HepG2 (cell line): ENCODE data around the gene SRCAP. TPM values are rescaled to one million over a fixed set of nuclear protein-coding genes. Genes with fewer than 3 reads are reported as not detected.

Experiments used
- AFF4 ChIP-seq: sonication (generic); formaldehyde crosslinking; IDR thresholded peaks from 2 replicates; pipeline ENCODE4 v1.4.0; 2020; ENCODE audit warnings: missing genetic modification reagents
- CEBPG ChIP-seq: IDR thresholded peaks from 2 replicates; pipeline ENCODE4 v1.6.1; 2016
- CENPX ChIP-seq: sonication (generic); formaldehyde crosslinking; IDR thresholded peaks from 2 replicates; pipeline ENCODE4 v1.9.0; 2021; ENCODE audit warnings: mild to moderate bottlenecking, missing genetic modification reagents, moderate library complexity
- ELF3 ChIP-seq: IDR thresholded peaks from 2 replicates; pipeline ENCODE4 v1.6.1; 2016; ENCODE audit warnings: missing genetic modification reagents, missing compliant biosample characterization
- GFI1 ChIP-seq: sonication (generic); formaldehyde crosslinking; IDR thresholded peaks from 2 replicates; pipeline ENCODE4 v1.5.0; 2020; ENCODE audit warnings: missing genetic modification reagents, mild to moderate bottlenecking, borderline replicate concordance
- HNF4G ChIP-seq, 2 experiments: sonication (generic) in 1 of 2; formaldehyde crosslinking in 1 of 2; IDR thresholded peaks; 2 replicates each; pipeline versions ENCODE4 v1.4.0 to v1.6.1; 2011 to 2020; ENCODE audit warnings: borderline replicate concordance in 2 of 2, low read depth in 2 of 2, mild to moderate bottlenecking in 2 of 2, low read length in 1 of 2, missing genetic modification reagents in 1 of 2, moderate library complexity in 1 of 2
- POGZ ChIP-seq: sonication (generic); formaldehyde crosslinking; IDR thresholded peaks from 2 replicates; pipeline ENCODE4 v1.4.0; 2020; ENCODE audit warnings: mild to moderate bottlenecking, missing genetic modification reagents
- RCOR2 ChIP-seq: IDR thresholded peaks from 2 replicates; pipeline ENCODE4 v1.6.1; 2016; ENCODE audit warnings: missing biosample characterization, missing genetic modification reagents
- WIZ ChIP-seq: sonication (generic); formaldehyde crosslinking; IDR thresholded peaks from 2 replicates; pipeline ENCODE4 v1.5.1; 2020; ENCODE audit warnings: mild to moderate bottlenecking, missing genetic modification reagents
- ZBTB7A ChIP-seq: sonication (generic); formaldehyde crosslinking; IDR thresholded peaks from 2 replicates; pipeline ENCODE4 v1.8.0; 2022; ENCODE audit warnings: mild to moderate bottlenecking, missing genetic modification reagents
- ZFP90 ChIP-seq: sonication (generic); formaldehyde crosslinking; IDR thresholded peaks from 2 replicates; pipeline ENCODE4 v1.8.0; 2022; ENCODE audit warnings: missing genetic modification reagents, mild to moderate bottlenecking, inconsistent platforms, borderline replicate concordance
- ZKSCAN5 ChIP-seq: sonication (generic); formaldehyde crosslinking; IDR thresholded peaks from 2 replicates; pipeline ENCODE4 v1.5.1; 2020; ENCODE audit warnings: mild to moderate bottlenecking, missing genetic modification reagents
- ZNF12 ChIP-seq: sonication (generic); formaldehyde crosslinking; IDR thresholded peaks from 2 replicates; pipeline ENCODE4 v1.5.0; 2020; ENCODE audit warnings: missing genetic modification reagents
- ZNF547 ChIP-seq: sonication (generic); formaldehyde crosslinking; IDR thresholded peaks from 2 replicates; pipeline ENCODE4 v1.5.1; 2020; ENCODE audit warnings: mild to moderate bottlenecking, missing genetic modification reagents
- ZNF574 ChIP-seq: sonication (generic); formaldehyde crosslinking; IDR thresholded peaks from 2 replicates; pipeline ENCODE4 v1.4.0; 2020; ENCODE audit warnings: missing genetic modification reagents
- ZNF691 ChIP-seq: sonication (generic); formaldehyde crosslinking; IDR thresholded peaks from 2 replicates; pipeline ENCODE4 v1.4.0; 2020; ENCODE audit warnings: missing genetic modification reagents, low read depth, mild to moderate bottlenecking, borderline replicate concordance
- ZNF766 ChIP-seq: sonication (generic); formaldehyde crosslinking; IDR thresholded peaks from 2 replicates; pipeline ENCODE4 v1.5.0; 2020; ENCODE audit warnings: missing genetic modification reagents, borderline replicate concordance
- polyA plus RNA-seq, 8 experiments: library from polyadenylated mRNA; depleted of rRNA in 3 of 8; stranded (reverse) in 7 of 8; unstranded in 1 of 8; fragments of >200 nt; fragmentation: Illumina TruSeq in 4 of 8; extraction: Trizol in 4 of 8; gene quantifications; 2 replicates each; pipeline versions ENCODE4 v1.2.1 to v1.2.3, GENCODE V29; 2011 to 2016; ENCODE audit warnings: low read depth in 4 of 8, missing spikeins in 1 of 8, mixed read lengths in 1 of 8; ENCODE audit not compliant: insufficient read depth in 1 of 8
- total RNA-seq, 5 experiments: library from RNA; depleted of rRNA; stranded (reverse); fragments of >200 nt; fragmentation: Illumina TruSeq; extraction: Trizol; gene quantifications; 2 replicates each; pipeline ENCODE4 v1.2.3, GENCODE V29; 2016; ENCODE audit warnings: low read depth in 1 of 5
- TF ChIP-seq, protein P1 (sequence below): sonication (generic); IDR thresholded peaks from 2 replicates; pipeline ENCODE4 v1.6.1; 2016; ENCODE audit warnings: low read depth, borderline replicate concordance
- TF ChIP-seq, protein P2 (sequence below): sonication (generic); formaldehyde crosslinking; IDR thresholded peaks from 2 replicates; pipeline ENCODE4 v1.4.0; 2020; ENCODE audit warnings: mild to moderate bottlenecking, low read depth, missing genetic modification reagents

Gene SRCAP
- total and polyA plus RNA-seq, 2 of the 13 experiments (the other 11 are each of a cell fraction or from before 2014, with no cell fraction given), result 4.9 to 9.0 TPM

DNA sequence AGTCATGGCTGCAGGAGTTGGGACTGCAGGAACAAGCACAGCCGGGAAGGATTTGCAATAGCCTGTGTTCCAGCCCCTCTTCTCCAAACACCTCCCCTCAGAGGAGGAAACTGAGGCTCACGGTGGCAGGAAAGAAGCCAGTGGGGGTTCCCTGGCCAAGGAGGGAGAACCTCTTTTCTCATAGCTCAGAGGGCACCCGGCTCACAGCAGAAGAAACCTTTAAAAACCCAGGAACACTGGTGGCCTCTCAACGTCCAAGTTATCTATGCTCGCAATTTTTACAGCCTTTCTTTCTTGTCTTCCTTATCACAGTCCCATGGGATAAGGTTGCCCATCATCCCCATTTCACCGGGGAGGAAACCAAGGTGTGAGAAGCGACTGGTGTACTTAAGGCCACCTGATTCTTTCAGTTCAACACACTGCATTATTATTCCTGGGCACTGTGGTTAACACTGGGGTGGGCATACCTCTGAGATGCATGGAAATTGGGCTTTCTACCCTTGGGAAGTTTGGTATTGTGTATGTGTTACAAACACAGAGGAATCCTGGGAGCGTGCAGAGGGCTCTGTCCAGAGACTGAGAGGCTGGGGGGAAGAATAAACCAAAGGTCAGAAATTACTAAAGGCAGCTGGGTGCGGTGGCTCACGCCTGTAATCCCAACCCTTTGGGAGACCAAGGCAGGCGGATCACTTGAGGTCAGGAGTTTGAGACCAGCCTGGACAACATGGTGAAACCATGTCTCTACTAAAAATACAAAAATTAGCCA, 88.8 kb downstream of the SRCAP start (continued):
- TF ChIP-seq ZNF691, result no peak; the same call in 1 of the 2 replicates
- no peak; the same call in 1 of the 2 replicates for TF ChIP-seq ZNF12 (CRISPR knock-in tag)
- TF ChIP-seq RCOR2 (CRISPR knock-in tag), result no peak; the same call in 1 of the 2 replicates
- TF ChIP-seq, protein P1, sequence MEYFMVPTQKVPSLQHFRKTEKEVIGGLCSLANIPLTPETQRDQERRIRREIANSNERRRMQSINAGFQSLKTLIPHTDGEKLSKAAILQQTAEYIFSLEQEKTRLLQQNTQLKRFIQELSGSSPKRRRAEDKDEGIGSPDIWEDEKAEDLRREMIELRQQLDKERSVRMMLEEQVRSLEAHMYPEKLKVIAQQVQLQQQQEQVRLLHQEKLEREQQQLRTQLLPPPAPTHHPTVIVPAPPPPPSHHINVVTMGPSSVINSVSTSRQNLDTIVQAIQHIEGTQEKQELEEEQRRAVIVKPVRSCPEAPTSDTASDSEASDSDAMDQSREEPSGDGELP, result peak; percentile 72; the same call in 1 of the 2 replicates
- TF ChIP-seq ZNF574, result no peak; the same call in 1 of the 2 replicates
- TF ChIP-seq ZBTB7A (CRISPR knock-in tag), result no peak
- TF ChIP-seq, protein P2, sequence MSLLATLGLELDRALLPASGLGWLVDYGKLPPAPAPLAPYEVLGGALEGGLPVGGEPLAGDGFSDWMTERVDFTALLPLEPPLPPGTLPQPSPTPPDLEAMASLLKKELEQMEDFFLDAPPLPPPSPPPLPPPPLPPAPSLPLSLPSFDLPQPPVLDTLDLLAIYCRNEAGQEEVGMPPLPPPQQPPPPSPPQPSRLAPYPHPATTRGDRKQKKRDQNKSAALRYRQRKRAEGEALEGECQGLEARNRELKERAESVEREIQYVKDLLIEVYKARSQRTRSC, result peak; percentile 41; the same call in 1 of the 2 replicates
- TF ChIP-seq GFI1, result 0 out of 2 replicates have a peak, but pooled peaks have one; percentile 46
- peak; percentile 91 for TF ChIP-seq WIZ (CRISPR knock-in tag)
- TF ChIP-seq ZNF547, result peak; percentile 20; the same call in 1 of the 2 replicates
- peak; percentile 14; the same call in 1 of the 2 replicates for TF ChIP-seq ZNF766 (CRISPR knock-in tag)
- TF ChIP-seq CEBPG (CRISPR knock-in tag), result 0 out of 2 replicates have a peak, but pooled peaks have one; percentile 5
- TF ChIP-seq ZFP90 (CRISPR knock-in tag), result 0 out of 2 replicates have a peak, but pooled peaks have one; percentile 1
- peak; percentile 54 for TF ChIP-seq HNF4G (IDR thresholded peaks at IDR 0.05; ENCODE audit: borderline replicate concordance, low read depth, low read length)
- no peak; the same call in 1 of the 2 replicates for TF ChIP-seq HNF4G (CRISPR knock-in tag; IDR thresholded peaks at IDR 0.05; ENCODE audit: borderline replicate concordance, low read depth)
- no peak for TF ChIP-seq ELF3 (CRISPR knock-in tag)
- TF ChIP-seq CENPX (CRISPR knock-in tag), result no peak
- no peak for TF ChIP-seq ZKSCAN5
- TF ChIP-seq AFF4 (CRISPR knock-in tag), result no peak
- TF ChIP-seq POGZ (CRISPR knock-in tag), result peak; percentile 1; the same call in 1 of the 2 replicates
